Omental fat pad (tissue), 4 donors: Measurements from ENCODE around the gene KSR2. TPM values are rescaled to one million over a fixed set of nuclear protein-coding genes. Genes with fewer than 3 reads are reported as not detected.

Experiments used
- ATAC-seq: fragments of 150-250 bp; one replicate; pipeline ENCODE4 v1.9.1; 2016; ENCODE audit warnings: mild to moderate bottlenecking, moderate library complexity; ENCODE audit not compliant: low FRiP score
- DNase-seq: peaks from one replicate; pipeline ENCODE4 v3.0.0-alpha.2; 2019; ENCODE audit warnings: low spot score
- CTCF ChIP-seq, 3 donors: fragments of 450-650 bp; IDR thresholded peaks; one replicate each; pipeline ENCODE4 v1.5.1; 2016 to 2017; ENCODE audit warnings: antibody characterized with exemption in 3 of 3, mild to moderate bottlenecking in 3 of 3, moderate library complexity in 2 of 3
- total RNA-seq, 4 donors: library from RNA; depleted of rRNA; stranded (reverse); fragments of >200 nt; gene quantifications; one replicate each; pipeline ENCODE4 v1.1.0, GENCODE V29; 2016

KSR2 gene
- total RNA-seq, 4 donors from 2014 or later, result under 0.01 to 0.16 (median under 0.01) TPM; not detected in 1

- no peak for DNase-seq
- no peak for TF ChIP-seq CTCF (IDR thresholded peaks at IDR 0.05)
- ATAC-seq, result no peak
These were observed 521.0 kb downstream of the KSR2 start for GRCh38 chr12:117447665-117448366.

GRCh38 chr12:117444781-117445180 lies 524.0 kb downstream of the KSR2 start:
- no peak for DNase-seq
- no peak for TF ChIP-seq CTCF (IDR thresholded peaks at IDR 0.05)

GRCh38 chr12:117441751-117442150 lies 527.0 kb downstream of the KSR2 start:
- ATAC-seq, result peak; percentile 51
- TF ChIP-seq CTCF (IDR thresholded peaks at IDR 0.05), result no peak
- no peak for DNase-seq

More at GRCh38 chr12:117444781-117445180, 524.0 kb downstream of the KSR2 start:
- ATAC-seq, result no peak

- TF ChIP-seq CTCF (IDR thresholded peaks at IDR 0.05), result no peak
- ATAC-seq (no peak), DNase-seq (no peak)
These were observed 528.4 kb downstream of the KSR2 start for GRCh38 chr12:117440384-117440783.

GRCh38 chr12:117439531-117440001 lies 529.2 kb downstream of the KSR2 start:
- TF ChIP-seq CTCF (IDR thresholded peaks at IDR 0.05), result no peak
- no peak for DNase-seq
- ATAC-seq, result no peak

- ATAC-seq (no peak), DNase-seq (no peak)
- no peak for TF ChIP-seq CTCF (IDR thresholded peaks at IDR 0.05)
These were observed 530.0 kb downstream of the KSR2 start for GRCh38 chr12:117438809-117439208.
